B cell (primary cell): ENCODE measurements around the gene FMO4. TPM values are rescaled to one million over a fixed set of nuclear protein-coding genes. Genes with fewer than 3 reads are reported as not detected.
"Not testable (repeated sequence)": the region's sequence is repeated elsewhere in the genome, so short reads cannot be mapped to it uniquely, and the experiment has no call there.

Source experiments
- ATAC-seq: fragments of 200-7000 bp; cut with Tn5 transposase; one replicate; pipeline ENCODE4 v1.10.0; 2021; ENCODE audit warnings: low read depth, mild to moderate bottlenecking, moderate number of reproducible peaks, moderate library complexity
- CTCF ChIA-PET: fragments of 350-600 bp; sonication (Branson Sonifier 250); formaldehyde crosslinking; loops from one replicate; lab custom pipeline; 2021; ENCODE audit warnings: antibody characterized with exemption, inconsistent platforms; lab: Charles Lee
- POLR2A ChIA-PET: fragments of 350-600 bp; sonication (Branson Sonifier 250); formaldehyde crosslinking; loops from one replicate; lab custom pipeline; 2021; ENCODE audit warnings: antibody characterized with exemption; lab: Charles Lee
- DNase-seq: peaks from one replicate; pipeline ENCODE4 v3.0.0; 2013
- H2AFZ ChIP-seq: 2 replicates; pipeline ENCODE4 v1.6.1; 2012; ENCODE audit warnings: mild to moderate bottlenecking, low read depth, low read length; ENCODE audit not compliant: insufficient read depth, poor library complexity, severe bottlenecking
- H3K27ac ChIP-seq, 2 donors: 1 replicate in 1 of 2; 2 replicates in 1 of 2; pipeline ENCODE4 v1.5.1; 2012 to 2013; ENCODE audit warnings: low read length in 2 of 2, mild to moderate bottlenecking in 2 of 2, moderate library complexity in 1 of 2
- H3K27me3 ChIP-seq, 4 experiments: fragments of 200-600 bp in 1 of 4; sonication (generic) in 1 of 4; replicated peaks in 1 of 4; 1 replicate in 2 of 4; 2 replicates in 2 of 4; pipeline versions ENCODE4 v1.6.1 to v1.7.0; 2013 to 2016; ENCODE audit warnings: low read length in 3 of 4, mild to moderate bottlenecking in 2 of 4, mixed read lengths in 1 of 4, moderate library complexity in 1 of 4; ENCODE audit not compliant: insufficient read depth in 4 of 4, control insufficient read depth in 3 of 4; ENCODE audit errors: control extremely low read depth in 1 of 4
- H3K36me3 ChIP-seq, 2 experiments: replicated peaks in 1 of 2; 1 replicate in 1 of 2; 2 replicates in 1 of 2; pipeline versions ENCODE4 v1.6.1 to v1.7.1; 2013; ENCODE audit warnings: low read length in 1 of 2; ENCODE audit not compliant: insufficient read depth in 2 of 2, control insufficient read depth in 1 of 2; ENCODE audit errors: control extremely low read depth in 1 of 2, extremely low read depth in 1 of 2
- H3K4me1 ChIP-seq, 2 donors: fragments of 200-600 bp in 1 of 2; sonication (generic) in 1 of 2; 1 replicate in 1 of 2; 2 replicates in 1 of 2; pipeline versions ENCODE4 v1.5.1 to v1.6.1; 2013 to 2017; ENCODE audit warnings: low read length in 2 of 2; ENCODE audit not compliant: control insufficient read depth in 2 of 2, insufficient read depth in 2 of 2
- H3K4me2 ChIP-seq: replicated peaks from 2 replicates; pipeline ENCODE3; 2012; ENCODE audit warnings: mild to moderate bottlenecking, low read depth, low read length; ENCODE audit not compliant: poor library complexity, severe bottlenecking
- H3K4me3 ChIP-seq, 5 experiments: fragments of 200-600 bp in 1 of 5; sonication (generic) in 1 of 5; 1 replicate in 3 of 5; 2 replicates in 2 of 5; pipeline versions ENCODE4 v1.5.1 to v1.7.0; 2011 to 2016; ENCODE audit warnings: low read length in 4 of 5, mild to moderate bottlenecking in 4 of 5, low read depth in 2 of 5, control low read depth in 1 of 5, moderate library complexity in 1 of 5; ENCODE audit not compliant: insufficient read depth in 1 of 5; ENCODE audit errors: control extremely low read depth in 1 of 5, extremely low read depth in 1 of 5
- H3K79me2 ChIP-seq: fragments of 200-600 bp; sonication (generic); one replicate; pipeline ENCODE4 v1.6.0; 2016; ENCODE audit warnings: low read length; ENCODE audit not compliant: control insufficient read depth, insufficient read depth
- H3K9ac ChIP-seq: fragments of 200-600 bp; sonication (generic); 2 replicates; pipeline ENCODE4 v1.6.1; 2017; ENCODE audit warnings: mild to moderate bottlenecking, low read length, moderate library complexity
- H3K9me3 ChIP-seq, 3 donors: one replicate each; pipeline versions ENCODE4 v1.6.1 to v1.7.1; 2013; ENCODE audit warnings: low read length in 2 of 3; ENCODE audit not compliant: control insufficient read depth in 2 of 3, insufficient read depth in 1 of 3; ENCODE audit errors: control extremely low read depth in 1 of 3
- H4K20me1 ChIP-seq: 2 replicates; pipeline ENCODE4 v1.6.0; 2012; ENCODE audit warnings: mild to moderate bottlenecking, low read length; ENCODE audit not compliant: insufficient read depth, control insufficient read depth, poor library complexity, severe bottlenecking
- H3K27ac Mint-ChIP-seq: one replicate; pipeline ENCODE4 v1.8.0; 2021; ENCODE audit warnings: mixed read lengths
- H3K27me3 Mint-ChIP-seq: one replicate; pipeline ENCODE4 v1.8.0; 2021; ENCODE audit warnings: mixed read lengths
- H3K4me1 Mint-ChIP-seq: one replicate; pipeline ENCODE4 v1.8.0; 2021; ENCODE audit warnings: mixed read lengths
- H3K4me3 Mint-ChIP-seq: one replicate; pipeline ENCODE4 v1.8.0; 2021; ENCODE audit warnings: mixed read lengths
- H3K9me3 Mint-ChIP-seq: one replicate; pipeline ENCODE4 v1.8.0; 2022; ENCODE audit warnings: mixed read lengths; ENCODE audit not compliant: insufficient read depth
- EZH2 ChIP-seq: IDR thresholded peaks from 2 replicates; pipeline ENCODE4 v1.6.1; 2012; ENCODE audit warnings: borderline replicate concordance, low read depth, mild to moderate bottlenecking, moderate library complexity, low read length; ENCODE audit not compliant: insufficient read depth, poor library complexity, severe bottlenecking
- WGBS: methylation state at CpG from one replicate; pipeline ENCODE4 v1.1.5; 2013; ENCODE audit warnings: missing lambda C conversion rate; ENCODE audit not compliant: insufficient coverage; 5-methylcytosine and 5-hydroxymethylcytosine counted together
- intact Hi-C: fragments of 100-400 bp; cut with micrococcal nuclease; formaldehyde crosslinking; loops from one replicate; pipeline ENCODE4 v1.10.0; 2022
- polyA plus RNA-seq: library from polyadenylated mRNA; depleted of rRNA; stranded (reverse); fragments of >200 nt; gene quantifications from 2 replicates; pipeline ENCODE4 v1.2.3, GENCODE V29; 2012
- total RNA-seq, 2 donors: library from RNA; stranded (reverse); fragments of 120-200 nt in 1 of 2; gene quantifications; 1 replicate in 1 of 2; 2 replicates in 1 of 2; pipeline versions ENCODE4 v1.2.3 to v1.2.4, GENCODE V29; 2013 to 2022
- TF ChIP-seq, protein P1 (sequence below): fragments of 200-600 bp; IDR thresholded peaks from one replicate; pipeline ENCODE4 v1.8.0; 2022; ENCODE audit warnings: antibody characterized with exemption, mild to moderate bottlenecking

The FMO4 gene
- total and polyA plus RNA-seq, 2 donors (not counting 1 experiment from before 2014, with no cell fraction given), result 2.5 to 3.0 TPM

DNA sequence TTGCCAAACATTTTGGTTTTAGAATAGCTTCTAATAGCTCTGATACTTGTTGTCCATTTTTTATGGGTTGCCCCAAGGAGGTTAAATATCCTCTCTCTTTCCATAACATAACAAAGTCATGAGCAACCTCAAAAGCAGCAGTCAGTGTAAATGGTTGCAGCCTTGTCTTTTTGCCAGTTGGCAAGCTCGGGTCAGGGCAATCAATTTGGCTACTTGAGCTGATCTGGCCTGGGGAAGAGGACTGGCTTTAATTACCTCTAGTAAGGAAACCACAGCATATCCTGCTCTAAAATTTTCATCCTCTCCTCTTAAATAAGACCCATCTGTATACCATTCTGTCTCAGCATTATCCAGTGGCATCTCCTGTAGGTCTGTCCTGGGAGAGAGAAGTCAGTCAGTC lies 21.2 kb upstream of the FMO4 start:
- H3K4me3 ChIP-seq, result no peak overlapping the region
- ChIA-PET CTCF (interaction anchor here (1.7 kb wide), 1 partner anchor 21 kb away, joined by 3 read pairs; the partner anchor contains the start of gene FMO4), POLR2A (no interaction called here)
- Mint-ChIP-seq H3K4me1 (no peaks in the 10 kb centered on the region), H3K9me3 (no peaks in the 10 kb centered on the region), H3K27me3 (peaks cover 15% of the 10 kb centered on the region), H3K4me3 (no peak overlapping the region), H3K27ac (no peak overlapping the region)
- no peak overlapping the region for H2AFZ ChIP-seq
- no peak overlapping the region for H3K4me2 ChIP-seq
- ATAC-seq (no peak), DNase-seq (no peak)
- H3K27ac ChIP-seq, result no peak overlapping the region
- intact Hi-C loops, result no loop called here
- 56% methylated on average over 1 of the region's 1 CpG for WGBS
- no peak for TF ChIP-seq EZH2
- TF ChIP-seq, protein P1, sequence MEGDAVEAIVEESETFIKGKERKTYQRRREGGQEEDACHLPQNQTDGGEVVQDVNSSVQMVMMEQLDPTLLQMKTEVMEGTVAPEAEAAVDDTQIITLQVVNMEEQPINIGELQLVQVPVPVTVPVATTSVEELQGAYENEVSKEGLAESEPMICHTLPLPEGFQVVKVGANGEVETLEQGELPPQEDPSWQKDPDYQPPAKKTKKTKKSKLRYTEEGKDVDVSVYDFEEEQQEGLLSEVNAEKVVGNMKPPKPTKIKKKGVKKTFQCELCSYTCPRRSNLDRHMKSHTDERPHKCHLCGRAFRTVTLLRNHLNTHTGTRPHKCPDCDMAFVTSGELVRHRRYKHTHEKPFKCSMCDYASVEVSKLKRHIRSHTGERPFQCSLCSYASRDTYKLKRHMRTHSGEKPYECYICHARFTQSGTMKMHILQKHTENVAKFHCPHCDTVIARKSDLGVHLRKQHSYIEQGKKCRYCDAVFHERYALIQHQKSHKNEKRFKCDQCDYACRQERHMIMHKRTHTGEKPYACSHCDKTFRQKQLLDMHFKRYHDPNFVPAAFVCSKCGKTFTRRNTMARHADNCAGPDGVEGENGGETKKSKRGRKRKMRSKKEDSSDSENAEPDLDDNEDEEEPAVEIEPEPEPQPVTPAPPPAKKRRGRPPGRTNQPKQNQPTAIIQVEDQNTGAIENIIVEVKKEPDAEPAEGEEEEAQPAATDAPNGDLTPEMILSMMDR, result no peak
- no peaks in the 10 kb centered on the region for H3K9me3 ChIP-seq
- no peaks in the 10 kb centered on the region for H4K20me1 ChIP-seq
- H3K27me3 ChIP-seq, result no peaks in the 10 kb centered on the region
- no peaks in the 10 kb centered on the region for H3K36me3 ChIP-seq
- H3K79me2 ChIP-seq, result no peaks in the 10 kb centered on the region
- no peaks in the 10 kb centered on the region for H3K4me1 ChIP-seq
- no peak overlapping the region for H3K9ac ChIP-seq

DNA sequence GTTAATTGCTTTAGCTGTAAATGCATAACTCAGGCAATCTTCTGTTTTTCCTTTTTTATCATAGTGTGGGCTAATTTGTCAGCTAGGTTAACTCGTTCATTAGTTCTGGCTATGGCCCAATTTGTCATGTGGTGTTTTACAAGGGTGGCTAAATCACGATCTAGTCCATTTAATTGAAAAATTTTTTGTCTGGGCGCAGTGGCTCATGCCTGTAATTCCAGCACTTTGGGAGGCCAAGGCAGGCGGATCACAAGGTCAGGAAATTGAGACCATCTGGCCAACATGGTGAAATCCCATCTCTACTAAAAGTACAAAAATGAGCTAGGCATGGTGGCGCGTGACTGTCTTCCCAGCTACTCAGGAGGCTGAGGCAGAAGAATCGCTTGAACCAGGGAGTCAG lies 18.6 kb upstream of the FMO4 start:
- DNase-seq, H3K36me3 ChIP-seq, H3K27ac ChIP-seq, H3K27ac Mint-ChIP-seq, H3K4me3 Mint-ChIP-seq, H3K4me1 ChIP-seq, H3K9ac ChIP-seq, POLR2A ChIA-PET, H4K20me1 ChIP-seq, ATAC-seq, CTCF ChIA-PET, H3K79me2 ChIP-seq, H2AFZ ChIP-seq, H3K4me1 Mint-ChIP-seq, H3K9me3 Mint-ChIP-seq, H3K4me3 ChIP-seq, intact Hi-C loops, H3K4me2 ChIP-seq, H3K27me3 ChIP-seq: not testable (repeated sequence)
- 97% methylated on average over 5 of the region's 7 CpGs for WGBS
- peaks cover 15% of the 10 kb centered on the region for H3K27me3 Mint-ChIP-seq
- peaks cover 4 to 15% (median 10%) of the 10 kb centered on the region in 3 donors for H3K9me3 ChIP-seq
